OCI-LY7 (cell line): ENCODE data around the gene MCCD1. TPM values are rescaled to one million over a fixed set of nuclear protein-coding genes. Genes with fewer than 3 reads are reported as not detected.
A peak's percentile ranks its signal among the peaks of the same experiment; 100 is the strongest.

Experiments
- BruUV-seq: library from RNA; stranded (reverse); fragments of 400-500 nt; replicated peaks from 2 replicates; lab custom pipeline; 2021; lab: Mats Ljungman, UMichigan
- CTCF ChIA-PET: fragments of 300-600 bp; sonication (Branson Sonifier 250); formaldehyde crosslinking; loops from one replicate; lab custom pipeline; 2022; ENCODE audit warnings: antibody characterized with exemption; ENCODE audit not compliant: unreplicated experiment; lab: Charles Lee
- POLR2A ChIA-PET: fragments of 300-600 bp; sonication (Branson Sonifier 250); formaldehyde crosslinking; loops from one replicate; lab custom pipeline; 2022; ENCODE audit warnings: antibody characterized with exemption; lab: Charles Lee
- DNase-seq: peaks from one replicate; pipeline ENCODE4 v3.0.0-alpha.2; 2015; ENCODE audit warnings: low spot score
- H2AFZ ChIP-seq: fragments of 200-600 bp; sonication (generic), shearing (Covaris generic); 2 replicates; pipeline ENCODE4 v1.6.1; 2014; ENCODE audit warnings: mild to moderate bottlenecking, antibody characterized with exemption, low read length, moderate library complexity
- H3K27ac ChIP-seq: fragments of 200-600 bp; sonication (generic); 2 replicates; pipeline ENCODE4 v1.5.1; 2014; ENCODE audit warnings: mixed run types, low read depth, mild to moderate bottlenecking, moderate library complexity, low read length, inconsistent platforms; ENCODE audit not compliant: poor library complexity, severe bottlenecking
- H3K36me3 ChIP-seq: fragments of 200-600 bp; sonication (generic); 2 replicates; pipeline ENCODE4 v1.6.1; 2014; ENCODE audit warnings: mild to moderate bottlenecking, antibody characterized with exemption, low read length, moderate library complexity, mixed read lengths; ENCODE audit not compliant: insufficient read depth
- H3K4me1 ChIP-seq: fragments of 200-600 bp; sonication (generic); 2 replicates; pipeline ENCODE4 v1.5.1; 2014; ENCODE audit warnings: mild to moderate bottlenecking, low read length; ENCODE audit not compliant: insufficient read depth, poor library complexity, severe bottlenecking
- H3K4me2 ChIP-seq: fragments of 200-600 bp; sonication (generic); 2 replicates; pipeline ENCODE4 v1.6.1; 2014; ENCODE audit warnings: mild to moderate bottlenecking, low read length
- H3K4me3 ChIP-seq: fragments of 200-600 bp; sonication (generic); 2 replicates; pipeline ENCODE4 v1.5.1; 2014; ENCODE audit warnings: mild to moderate bottlenecking, low read depth, low read length; ENCODE audit not compliant: poor library complexity, severe bottlenecking
- H3K79me2 ChIP-seq: fragments of 200-600 bp; sonication (generic); 2 replicates; pipeline ENCODE4 v1.6.1; 2016; ENCODE audit warnings: low read depth, mild to moderate bottlenecking, low read length, moderate library complexity, mixed read lengths; ENCODE audit not compliant: insufficient read depth
- H3K9me2 ChIP-seq: fragments of 200-600 bp; sonication (generic); 2 replicates; pipeline ENCODE4 v1.6.1; 2016; ENCODE audit warnings: mild to moderate bottlenecking, low read length, mixed read lengths; ENCODE audit not compliant: insufficient read depth
- H3K9me3 ChIP-seq: fragments of 200-600 bp; sonication (generic); 2 replicates; pipeline ENCODE4 v1.6.1; 2014; ENCODE audit warnings: mild to moderate bottlenecking, mixed run types, low read length, mixed read lengths
- H4K20me1 ChIP-seq: fragments of 200-600 bp; sonication (generic); 2 replicates; pipeline ENCODE4 v1.6.1; 2014; ENCODE audit warnings: mild to moderate bottlenecking, antibody characterized with exemption, low read length, moderate library complexity, mixed read lengths; ENCODE audit not compliant: insufficient read depth
- CTCF ChIP-seq: fragments of 200-600 bp; sonication (generic); conservative IDR thresholded peaks from 2 replicates; pipeline ENCODE4 v1.5.1; 2014; ENCODE audit warnings: mild to moderate bottlenecking, antibody characterized with exemption, low read length, moderate library complexity, mixed read lengths
- EZH2phosphoT487 ChIP-seq: fragments of 200-600 bp; sonication (generic); IDR thresholded peaks from 2 replicates; pipeline ENCODE4 v1.6.1; 2018; ENCODE audit warnings: low read depth, borderline replicate concordance, mild to moderate bottlenecking, mixed run types, antibody characterized with exemption, low read length, moderate library complexity, mixed read lengths
- intact Hi-C: fragments of 100-400 bp; cut with micrococcal nuclease; formaldehyde crosslinking; loops from one replicate; pipeline ENCODE4 v1.10.0; 2022; ENCODE audit not compliant: unreplicated experiment
- total RNA-seq, 2 experiments: library from RNA; depleted of rRNA in 1 of 2; stranded (reverse); fragments of >200 nt in 1 of 2; shearing (Covaris generic) in 1 of 2; gene quantifications; 2 replicates each; pipeline ENCODE4 v1.2.3, GENCODE V29; 2014 to 2022

Gene MCCD1
- total RNA-seq, 2 experiments from 2014 or later = not detected

GRCh38 chr6:31557443-31558317, 28.9 kb downstream of the MCCD1 start:
- Histone ChIP-seq H3K4me1 (peaks cover 77% of the 10 kb centered on the region), H3K9me3 (no peaks in the 10 kb centered on the region), H3K27ac (peak overlapping the region; percentile 94), H3K36me3 (peaks cover 55% of the 10 kb centered on the region), H2AFZ (no peak overlapping the region), H3K4me3 (no peak overlapping the region), H3K4me2 (peak overlapping the region; percentile 81), H3K79me2 (no peaks in the 10 kb centered on the region), H4K20me1 (no peaks in the 10 kb centered on the region), H3K9me2 (no peaks in the 10 kb centered on the region)
- TSS peak; percentile 31 for BruUV-seq
- intact Hi-C loops = no loop called here
- TF ChIP-seq CTCF = no peak
- TF ChIP-seq EZH2phosphoT487 = no peak
- DNase-seq = no peak
- ChIA-PET POLR2A (interaction anchor here (0.8 to 1.0 kb wide), 2 partner anchors 16 to 18 kb away, joined by 3 to 6 read pairs; partner anchors contain the start of genes DDX39B and TNF), CTCF (interaction anchor here (1.6 kb wide), 1 partner anchor 16 kb away, joined by 3 read pairs; no protein-coding TSS in a partner anchor)

- Histone ChIP-seq H3K4me2 (peak overlapping the region; percentile 81), H3K27ac (peak overlapping the region; percentile 94), H3K4me1 (peaks cover 82% of the 10 kb centered on the region), H4K20me1 (no peaks in the 10 kb centered on the region), H3K36me3 (peaks cover 51% of the 10 kb centered on the region), H3K79me2 (no peaks in the 10 kb centered on the region), H3K4me3 (peak overlapping the region; percentile 57), H3K9me2 (no peaks in the 10 kb centered on the region), H3K9me3 (no peaks in the 10 kb centered on the region), H2AFZ (no peak overlapping the region)
- POLR2A ChIA-PET = interaction anchor here (1.1 to 1.5 kb wide), 2 partner anchors 17 to 25 kb away, joined by 3 to 5 read pairs; partner anchors contain the start of gene TNF
- intact Hi-C loops = no loop called here
- TF ChIP-seq EZH2phosphoT487 = no peak
- TF ChIP-seq CTCF = no peak
- CTCF ChIA-PET = interaction anchor here (1.6 kb wide), 1 partner anchor 15 kb away, joined by 3 read pairs; no protein-coding TSS in a partner anchor
- BruUV-seq = no TSS peak
- DNase-seq = no peak
These were observed 29.5 kb downstream of the MCCD1 start for GRCh38 chr6:31558318-31558625.
